Caco-2 (cell line): ENCODE results near the gene ASGR1. TPM values are rescaled to one million over a fixed set of nuclear protein-coding genes. Genes with fewer than 3 reads are reported as not detected.

ENCODE experiments used
- BruUV-seq: library from RNA; stranded (reverse); fragments of 400-500 nt; replicated peaks from 2 replicates; lab custom pipeline; 2021; lab: Mats Ljungman, UMichigan
- CTCF ChIA-PET: fragments of 300-600 bp; sonication (Branson Sonifier 250); formaldehyde crosslinking; loops from one replicate; lab custom pipeline; 2022; ENCODE audit warnings: antibody characterized with exemption; lab: Charles Lee
- POLR2A ChIA-PET: fragments of 300-600 bp; sonication (Branson Sonifier 250); formaldehyde crosslinking; loops from one replicate; lab custom pipeline; 2022; ENCODE audit warnings: antibody characterized with exemption; lab: Charles Lee
- DNase-seq, 2 experiments: peaks; one replicate each; pipeline versions ENCODE4 v3.0.0 to v3.0.0-alpha.2; 2020 to 2022
- H3K27me3 ChIP-seq: replicated peaks from 2 replicates; pipeline ENCODE4 v1.6.0; 2011; ENCODE audit warnings: low read length; ENCODE audit not compliant: control insufficient read depth, insufficient read depth
- H3K36me3 ChIP-seq: 2 replicates; pipeline ENCODE4 v1.5.1; 2011; ENCODE audit warnings: low read length; ENCODE audit not compliant: control insufficient read depth, insufficient read depth
- H3K4me1 ChIP-seq: fragments of 250-450 bp; sonication (Bioruptor Pico); 2 replicates; pipeline ENCODE4 v1.5.1; 2020; ENCODE audit warnings: mild to moderate bottlenecking
- H3K4me3 ChIP-seq: 2 replicates; pipeline ENCODE4 v1.5.1; 2011; ENCODE audit warnings: low read depth, mild to moderate bottlenecking, control low read depth, low read length
- H3K9me3 ChIP-seq: fragments of 250-450 bp; sonication (Bioruptor Pico); 2 replicates; pipeline ENCODE4 v1.5.1; 2020; ENCODE audit warnings: mild to moderate bottlenecking, moderate library complexity
- H3K27ac Mint-ChIP-seq: one replicate; pipeline ENCODE4 v1.8.0; 2022; ENCODE audit warnings: mixed read lengths; ENCODE audit not compliant: unreplicated experiment
- H3K27me3 Mint-ChIP-seq: one replicate; pipeline ENCODE4 v1.8.0; 2022; ENCODE audit warnings: mixed read lengths; ENCODE audit not compliant: insufficient read depth, unreplicated experiment
- H3K36me3 Mint-ChIP-seq: one replicate; pipeline ENCODE4 v1.8.0; 2022; ENCODE audit warnings: mild to moderate bottlenecking, mixed read lengths; ENCODE audit not compliant: insufficient read depth, unreplicated experiment
- H3K4me1 Mint-ChIP-seq: one replicate; pipeline ENCODE4 v1.8.0; 2022; ENCODE audit warnings: low read depth, mixed read lengths; ENCODE audit not compliant: unreplicated experiment
- H3K4me3 Mint-ChIP-seq: one replicate; pipeline ENCODE4 v1.8.0; 2022; ENCODE audit warnings: mild to moderate bottlenecking, moderate library complexity, mixed read lengths; ENCODE audit not compliant: unreplicated experiment
- H3K9me3 Mint-ChIP-seq: one replicate; pipeline ENCODE4 v1.8.0; 2022; ENCODE audit warnings: mixed read lengths; ENCODE audit not compliant: unreplicated experiment
- intact Hi-C: fragments of 100-400 bp; cut with micrococcal nuclease; formaldehyde crosslinking; loops from one replicate; pipeline ENCODE4 v1.10.0; 2022; ENCODE audit not compliant: unreplicated experiment
- total RNA-seq: library from RNA; stranded (reverse); gene quantifications from 2 replicates; pipeline ENCODE4 v1.2.3, GENCODE V29; 2022
- TF ChIP-seq, protein P1 (sequence below), 2 experiments: fragments of 200-600 bp in 1 of 2; IDR thresholded peaks; 1 replicate in 1 of 2; 2 replicates in 1 of 2; pipeline versions ENCODE4 v1.5.1 to v1.8.0; 2011 to 2022; ENCODE audit warnings: antibody characterized with exemption in 1 of 2, control low read depth in 1 of 2, inconsistent platforms in 1 of 2, low read depth in 1 of 2, low read length in 1 of 2, mild to moderate bottlenecking in 1 of 2, moderate library complexity in 1 of 2; ENCODE audit not compliant: insufficient read depth in 1 of 2, severe bottlenecking in 1 of 2, unreplicated experiment in 1 of 2

The ASGR1 gene
- total RNA-seq, 1 experiment from 2014 or later = 9.2 TPM

DNA sequence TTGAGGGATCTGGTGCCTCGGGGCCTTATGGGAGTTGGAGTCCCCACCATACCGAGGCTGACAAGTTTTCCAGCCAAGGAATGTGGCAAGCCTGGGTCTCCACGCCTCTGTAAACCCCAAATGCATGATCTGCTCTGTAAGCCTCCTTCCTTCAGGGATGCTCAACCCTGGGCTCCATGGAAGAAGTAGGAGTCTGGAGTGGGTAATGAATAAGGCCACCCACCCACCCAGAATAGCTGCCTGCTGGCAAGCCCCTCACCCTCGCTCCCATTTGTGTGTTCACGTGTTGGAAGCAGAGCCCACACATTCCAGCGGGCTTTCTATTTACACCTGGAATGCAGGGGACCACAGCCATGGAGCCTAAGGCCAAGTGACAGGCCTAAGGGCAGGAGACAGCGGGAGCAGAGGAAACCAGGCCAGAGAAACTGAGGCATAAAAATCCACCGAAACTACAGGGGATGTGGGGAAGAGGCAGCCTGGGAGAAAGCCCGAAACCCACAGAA is 36.0 kb upstream of the ASGR1 start:
- CTCF ChIA-PET = interaction anchor here (0.7 to 2.9 kb wide), 2 partner anchors 170 to 179 kb away, joined by 3 to 13 read pairs; partner anchors contain the start of gene PLSCR3
- peaks cover 5% of the 10 kb centered on the region for H3K4me1 Mint-ChIP-seq

DNA sequence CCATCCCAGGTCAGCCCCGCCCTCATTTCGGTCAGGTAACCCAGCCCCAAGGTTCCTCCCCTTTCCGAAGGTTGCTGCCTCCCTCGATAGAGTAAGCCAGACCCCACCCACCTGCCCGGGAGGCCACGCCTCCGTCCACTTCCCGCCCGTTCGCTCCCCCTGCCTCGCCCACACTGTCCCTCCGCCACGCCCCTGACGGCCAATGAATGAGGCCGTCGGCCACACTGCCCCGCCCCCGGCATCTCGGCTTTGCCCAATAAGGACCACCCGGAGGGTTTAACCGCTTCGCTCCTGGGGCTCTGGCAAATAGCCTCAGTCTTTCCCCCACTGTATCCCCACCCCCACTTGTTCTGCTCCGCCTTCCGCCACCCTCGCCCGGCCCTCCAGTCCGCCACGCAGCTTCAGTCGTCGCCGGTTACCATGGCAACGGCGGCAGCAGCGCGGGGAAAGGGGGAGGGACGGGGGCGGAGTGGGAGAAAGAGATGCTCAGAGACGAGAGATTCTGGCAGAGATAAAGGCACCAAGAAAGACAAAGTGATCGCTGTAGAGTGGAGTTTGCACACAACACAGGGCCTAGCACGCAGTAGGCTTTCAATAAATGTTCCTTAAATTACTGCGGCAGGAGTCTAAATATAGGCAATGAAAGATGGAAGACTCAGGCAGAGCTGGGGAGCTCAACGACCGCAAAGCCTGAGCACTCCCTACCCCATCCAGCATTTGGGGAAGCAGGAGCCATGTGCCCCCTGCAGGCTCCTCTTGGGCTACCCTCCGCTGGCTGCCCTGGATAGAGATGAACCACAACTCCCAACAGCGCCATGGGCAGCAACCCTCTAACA is 35.3 kb upstream of the ASGR1 start:
- H3K36me3 Mint-ChIP-seq = peaks cover 24% of the 10 kb centered on the region
- BruUV-seq = no TSS peak
- H3K9me3 Mint-ChIP-seq = no peaks in the 10 kb centered on the region
- CTCF ChIA-PET = interaction anchor here (0.5 to 2.9 kb wide), 7 partner anchors 24 to 180 kb away, joined by 3 to 13 read pairs (median 3); partner anchors contain the start of genes PLSCR3 and SLC16A13
- POLR2A ChIA-PET = interaction anchor here (0.6 to 1.0 kb wide), 3 partner anchors 47 to 1745 kb away, joined by 3 to 7 read pairs (median 4); no protein-coding TSS in a partner anchor
- peak overlapping the region; percentile 98 for H3K27ac Mint-ChIP-seq
- H3K4me1 Mint-ChIP-seq = peaks cover 3% of the 10 kb centered on the region
- Histone ChIP-seq H3K27me3 (no peaks in the 10 kb centered on the region), H3K36me3 (no peaks in the 10 kb centered on the region), H3K4me3 (peak overlapping the region; percentile 36), H3K9me3 (no peaks in the 10 kb centered on the region), H3K4me1 (peaks cover 4% of the 10 kb centered on the region; the same call in 1 of the 2 replicates)
- intact Hi-C loops = no loop called here
- H3K4me3 Mint-ChIP-seq = peak overlapping the region; percentile 80
- TF ChIP-seq, protein P1, sequence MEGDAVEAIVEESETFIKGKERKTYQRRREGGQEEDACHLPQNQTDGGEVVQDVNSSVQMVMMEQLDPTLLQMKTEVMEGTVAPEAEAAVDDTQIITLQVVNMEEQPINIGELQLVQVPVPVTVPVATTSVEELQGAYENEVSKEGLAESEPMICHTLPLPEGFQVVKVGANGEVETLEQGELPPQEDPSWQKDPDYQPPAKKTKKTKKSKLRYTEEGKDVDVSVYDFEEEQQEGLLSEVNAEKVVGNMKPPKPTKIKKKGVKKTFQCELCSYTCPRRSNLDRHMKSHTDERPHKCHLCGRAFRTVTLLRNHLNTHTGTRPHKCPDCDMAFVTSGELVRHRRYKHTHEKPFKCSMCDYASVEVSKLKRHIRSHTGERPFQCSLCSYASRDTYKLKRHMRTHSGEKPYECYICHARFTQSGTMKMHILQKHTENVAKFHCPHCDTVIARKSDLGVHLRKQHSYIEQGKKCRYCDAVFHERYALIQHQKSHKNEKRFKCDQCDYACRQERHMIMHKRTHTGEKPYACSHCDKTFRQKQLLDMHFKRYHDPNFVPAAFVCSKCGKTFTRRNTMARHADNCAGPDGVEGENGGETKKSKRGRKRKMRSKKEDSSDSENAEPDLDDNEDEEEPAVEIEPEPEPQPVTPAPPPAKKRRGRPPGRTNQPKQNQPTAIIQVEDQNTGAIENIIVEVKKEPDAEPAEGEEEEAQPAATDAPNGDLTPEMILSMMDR (IDR thresholded peaks at IDR 0.05; ENCODE audit: insufficient read depth in 1 of 2, low read depth in 1 of 2, low read length in 1 of 2, severe bottlenecking in 1 of 2, unreplicated experiment in 1 of 2) = peak; percentile 19 to 40
- peak; percentile 96 to 97 for DNase-seq
- H3K27me3 Mint-ChIP-seq = no peaks in the 10 kb centered on the region

More for the DNA sequence above, 36.0 kb upstream of the ASGR1 start:
- H3K36me3 Mint-ChIP-seq = peaks cover 30% of the 10 kb centered on the region
- peak overlapping the region; percentile 80 for H3K4me3 Mint-ChIP-seq
- no peaks in the 10 kb centered on the region for H3K27me3 Mint-ChIP-seq
- Histone ChIP-seq H3K36me3 (no peaks in the 10 kb centered on the region), H3K9me3 (no peaks in the 10 kb centered on the region), H3K27me3 (no peaks in the 10 kb centered on the region), H3K4me1 (peaks cover 4% of the 10 kb centered on the region; the same call in 1 of the 2 replicates), H3K4me3 (no peak overlapping the region)
- peak overlapping the region; percentile 98 for H3K27ac Mint-ChIP-seq
- H3K9me3 Mint-ChIP-seq = no peaks in the 10 kb centered on the region
- TF ChIP-seq, protein P1 (IDR thresholded peaks at IDR 0.05; ENCODE audit: insufficient read depth in 1 of 2, low read depth in 1 of 2, low read length in 1 of 2, severe bottlenecking in 1 of 2, unreplicated experiment in 1 of 2) = no peak
- no TSS peak for BruUV-seq
- intact Hi-C loops = no loop called here
- POLR2A ChIA-PET = interaction anchor here (1.0 kb wide), 1 partner anchor 169 kb away, joined by 3 read pairs; no protein-coding TSS in a partner anchor
- no peak for DNase-seq

DNA sequence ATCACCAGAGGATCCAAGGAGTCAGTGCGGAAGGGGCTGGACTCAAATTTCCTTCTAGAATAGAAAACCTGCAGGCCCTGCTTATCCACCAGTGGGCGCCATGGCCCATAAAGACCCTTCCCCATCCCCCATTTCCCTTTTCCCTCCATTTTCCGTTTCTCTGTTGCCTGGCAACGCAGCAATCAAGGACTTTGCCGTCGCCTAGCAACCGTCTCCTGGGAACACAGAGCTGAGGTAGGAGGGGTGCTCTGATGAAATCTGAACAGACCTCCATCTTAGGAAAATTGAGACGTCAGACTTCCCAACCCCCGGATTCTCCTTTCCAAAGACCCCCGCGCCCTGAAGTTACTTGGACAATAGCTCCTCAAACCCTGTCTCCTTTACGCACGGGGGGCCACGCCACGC is 34.7 kb upstream of the ASGR1 start:
- Histone ChIP-seq H3K4me1 (peaks cover 4% of the 10 kb centered on the region; the same call in 1 of the 2 replicates), H3K27me3 (no peaks in the 10 kb centered on the region), H3K36me3 (no peaks in the 10 kb centered on the region), H3K4me3 (peak overlapping the region; percentile 22), H3K9me3 (no peaks in the 10 kb centered on the region)
- H3K4me3 Mint-ChIP-seq = peak overlapping the region; percentile 80
- no TSS peak for BruUV-seq
- H3K36me3 Mint-ChIP-seq = peaks cover 20% of the 10 kb centered on the region
- no peaks in the 10 kb centered on the region for H3K27me3 Mint-ChIP-seq
- no peaks in the 10 kb centered on the region for H3K9me3 Mint-ChIP-seq
- ChIA-PET POLR2A (interaction anchor here (0.6 to 0.8 kb wide), 2 partner anchors 48 to 1745 kb away, joined by 4 to 7 read pairs; no protein-coding TSS in a partner anchor), CTCF (interaction anchor here (0.8 to 2.9 kb wide), 5 partner anchors 23 to 178 kb away, joined by 3 to 13 read pairs (median 4); partner anchors contain the start of gene SLC16A13)
- intact Hi-C loops = no loop called here
- TF ChIP-seq, protein P1 (IDR thresholded peaks at IDR 0.05; ENCODE audit: insufficient read depth in 1 of 2, low read depth in 1 of 2, low read length in 1 of 2, severe bottlenecking in 1 of 2, unreplicated experiment in 1 of 2) = peak in 1 of 2 experiments; percentile 42
- H3K4me1 Mint-ChIP-seq = no peaks in the 10 kb centered on the region
- H3K27ac Mint-ChIP-seq = peak overlapping the region; percentile 98
- DNase-seq = peak; percentile 76 to 83
